Dendritic cell treated with granulocyte-macrophage colony-stimulating factor and Interleukin-4, amounts not matched to agents 40 ng/mL and 50 ng/mL, for 4 days (primary cell): ENCODE data around the gene EXOC4.

Experiments used
- H3K27ac Mint-ChIP-seq: one replicate; pipeline ENCODE4 v1.8.0; 2022; ENCODE audit warnings: mild to moderate bottlenecking, mixed read lengths
- H3K27me3 Mint-ChIP-seq: one replicate; pipeline ENCODE4 v1.8.0; 2022; ENCODE audit warnings: mild to moderate bottlenecking, mixed read lengths
- H3K36me3 Mint-ChIP-seq: one replicate; pipeline ENCODE4 v1.8.0; 2022; ENCODE audit warnings: low read depth, mixed read lengths
- H3K4me1 Mint-ChIP-seq: one replicate; pipeline ENCODE4 v1.8.0; 2022; ENCODE audit warnings: low read depth, mixed read lengths
- H3K4me3 Mint-ChIP-seq: one replicate; pipeline ENCODE4 v1.8.0; 2022; ENCODE audit warnings: mild to moderate bottlenecking, moderate library complexity, mixed read lengths
- H3K9me3 Mint-ChIP-seq: one replicate; pipeline ENCODE4 v1.8.0; 2022; ENCODE audit warnings: mixed read lengths
- intact Hi-C: fragments of 100-400 bp; cut with micrococcal nuclease; formaldehyde crosslinking; loops from one replicate; pipeline ENCODE4 v1.15.0; 2022

Gene EXOC4

DNA sequence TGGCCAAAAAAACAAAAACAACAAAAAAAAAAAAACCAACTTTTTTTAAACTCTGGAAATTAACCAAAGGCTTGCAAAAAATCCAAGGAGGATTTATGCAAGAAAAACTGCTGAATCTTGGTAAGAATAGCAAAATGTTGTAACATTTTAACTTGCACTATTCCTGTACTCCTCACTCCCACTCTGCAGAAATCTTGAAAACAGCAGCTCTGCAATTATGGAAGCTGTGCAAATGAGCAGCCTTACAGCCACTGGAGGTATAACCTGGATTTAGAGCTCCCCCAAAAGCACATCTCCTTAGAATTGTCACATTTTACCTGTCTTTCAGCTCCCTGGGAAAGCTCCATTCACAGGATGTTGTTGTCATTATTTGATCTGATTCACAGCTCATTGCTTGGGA lies 832.4 kb downstream of the EXOC4 start:
- no peaks in the 10 kb centered on the region for H3K36me3 Mint-ChIP-seq
- H3K4me1 Mint-ChIP-seq = peaks cover 30% of the 10 kb centered on the region
- peaks cover 9% of the 10 kb centered on the region for H3K27me3 Mint-ChIP-seq
- peak overlapping the region; percentile 69 for H3K27ac Mint-ChIP-seq
- H3K4me3 Mint-ChIP-seq = no peak overlapping the region
- peaks cover 32% of the 10 kb centered on the region for H3K9me3 Mint-ChIP-seq
- intact Hi-C loops = loop anchor here (5.0 kb wide), 1 partner anchor 42 kb away; the partner anchor contains the start of gene LRGUK

- peaks cover 25% of the 10 kb centered on the region for H3K4me1 Mint-ChIP-seq
- peaks cover 5% of the 10 kb centered on the region for H3K27me3 Mint-ChIP-seq
- peaks cover 44% of the 10 kb centered on the region for H3K9me3 Mint-ChIP-seq
- H3K27ac Mint-ChIP-seq = no peak overlapping the region
- H3K36me3 Mint-ChIP-seq = no peaks in the 10 kb centered on the region
- intact Hi-C loops = loop anchor here (5.0 kb wide), 1 partner anchor 40 kb away; the partner anchor contains the start of gene LRGUK
- H3K4me3 Mint-ChIP-seq = no peak overlapping the region
Measured at GRCh38 chr7:134086998-134087735, 834.3 kb downstream of the EXOC4 start.

GRCh38 chr7:134088199-134088598 lies 835.3 kb downstream of the EXOC4 start:
- H3K36me3 Mint-ChIP-seq = no peaks in the 10 kb centered on the region
- H3K4me1 Mint-ChIP-seq = peaks cover 24% of the 10 kb centered on the region
- H3K9me3 Mint-ChIP-seq = peaks cover 44% of the 10 kb centered on the region
- intact Hi-C loops = loop anchor here (5.0 kb wide), 1 partner anchor 39 kb away; the partner anchor contains the start of gene LRGUK
- H3K4me3 Mint-ChIP-seq = no peak overlapping the region
- H3K27me3 Mint-ChIP-seq = peaks cover 5% of the 10 kb centered on the region
- no peak overlapping the region for H3K27ac Mint-ChIP-seq

GRCh38 chr7:134089446-134089845 lies 836.6 kb downstream of the EXOC4 start:
- H3K27me3 Mint-ChIP-seq = peaks cover 7% of the 10 kb centered on the region
- intact Hi-C loops = loop anchor here (5.0 kb wide), 1 partner anchor 38 kb away; the partner anchor contains the start of gene LRGUK
- peaks cover 49% of the 10 kb centered on the region for H3K9me3 Mint-ChIP-seq
- H3K4me1 Mint-ChIP-seq = peaks cover 13% of the 10 kb centered on the region
- H3K4me3 Mint-ChIP-seq = no peak overlapping the region
- no peak overlapping the region for H3K27ac Mint-ChIP-seq
- no peaks in the 10 kb centered on the region for H3K36me3 Mint-ChIP-seq

DNA sequence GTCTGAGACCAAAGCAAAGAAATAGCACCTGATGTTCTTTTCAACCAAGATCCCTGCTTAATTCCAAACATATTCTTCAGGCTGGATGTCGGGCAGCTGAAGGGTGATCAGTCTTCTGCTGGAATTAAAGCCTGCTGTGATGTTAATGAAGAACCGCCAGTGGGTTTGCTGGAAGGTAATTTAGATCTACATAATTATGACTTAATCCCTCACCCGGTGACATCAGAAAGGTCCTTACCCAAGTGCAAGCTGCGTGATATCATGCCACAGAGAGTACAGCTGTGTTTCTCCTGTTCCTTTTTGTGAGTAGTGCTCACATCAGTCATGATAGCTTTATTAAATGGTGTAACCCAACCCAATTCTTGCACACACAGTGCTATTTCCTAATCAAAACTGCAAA lies 845.2 kb downstream of the EXOC4 start:
- no peaks in the 10 kb centered on the region for H3K36me3 Mint-ChIP-seq
- H3K9me3 Mint-ChIP-seq = peaks cover 12% of the 10 kb centered on the region
- H3K27me3 Mint-ChIP-seq = peaks cover 9% of the 10 kb centered on the region
- no peak overlapping the region for H3K4me3 Mint-ChIP-seq
- no peaks in the 10 kb centered on the region for H3K4me1 Mint-ChIP-seq
- no peak overlapping the region for H3K27ac Mint-ChIP-seq
- intact Hi-C loops = no loop called here

DNA sequence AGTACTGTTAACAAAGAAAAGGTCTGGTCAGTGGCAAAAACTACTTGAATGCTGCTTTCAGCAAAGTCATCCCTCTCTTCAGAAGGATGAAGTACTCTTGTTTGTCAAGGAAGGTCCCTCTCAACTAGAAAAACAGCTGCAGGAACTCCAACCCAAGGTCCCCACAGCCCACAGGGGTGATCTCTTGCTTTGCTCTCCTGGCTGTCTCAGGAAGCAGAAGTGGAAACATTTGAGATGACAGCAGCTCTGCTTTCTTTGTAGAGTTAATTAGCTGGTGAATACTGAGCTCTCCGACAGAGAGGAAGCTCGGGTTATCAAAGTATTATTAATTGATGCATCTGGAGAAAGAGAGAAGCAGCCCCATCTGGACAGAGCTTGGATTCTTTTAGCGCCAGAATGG lies 848.8 kb downstream of the EXOC4 start:
- Mint-ChIP-seq H3K4me1 (no peaks in the 10 kb centered on the region), H3K4me3 (no peak overlapping the region), H3K9me3 (no peaks in the 10 kb centered on the region), H3K27ac (no peak overlapping the region), H3K27me3 (no peaks in the 10 kb centered on the region), H3K36me3 (no peaks in the 10 kb centered on the region)
- intact Hi-C loops = no loop called here

GRCh38 chr7:134104166-134104565 lies 851.3 kb downstream of the EXOC4 start:
- Mint-ChIP-seq H3K4me3 (no peak overlapping the region), H3K27ac (no peak overlapping the region), H3K27me3 (no peaks in the 10 kb centered on the region), H3K4me1 (no peaks in the 10 kb centered on the region), H3K36me3 (no peaks in the 10 kb centered on the region), H3K9me3 (no peaks in the 10 kb centered on the region)
- intact Hi-C loops = no loop called here

DNA sequence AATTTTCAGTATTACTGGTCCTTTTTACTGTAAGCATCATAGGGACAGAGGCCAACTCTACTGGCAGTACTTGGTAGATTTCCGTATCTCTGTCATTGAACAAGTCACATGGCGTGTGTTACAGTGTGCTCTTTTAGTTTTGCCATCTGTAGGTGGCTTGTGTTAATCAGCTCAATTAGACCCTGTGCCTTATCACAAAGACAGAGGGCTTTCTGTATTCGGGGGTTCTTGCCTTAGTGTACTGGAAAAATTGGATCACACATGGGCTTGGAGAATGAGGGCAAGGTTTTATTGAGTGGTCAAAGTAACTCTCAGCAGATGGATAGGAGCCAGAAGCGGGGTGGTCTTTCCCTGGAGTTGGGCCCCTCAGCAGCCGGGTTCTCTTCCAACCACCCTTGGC lies 853.0 kb downstream of the EXOC4 start:
- H3K9me3 Mint-ChIP-seq = no peaks in the 10 kb centered on the region
- H3K4me1 Mint-ChIP-seq = no peaks in the 10 kb centered on the region
- H3K4me3 Mint-ChIP-seq = no peak overlapping the region
- intact Hi-C loops = no loop called here
- H3K27ac Mint-ChIP-seq = no peak overlapping the region
- H3K27me3 Mint-ChIP-seq = no peaks in the 10 kb centered on the region
- H3K36me3 Mint-ChIP-seq = no peaks in the 10 kb centered on the region

GRCh38 chr7:134108802-134109201 lies 855.9 kb downstream of the EXOC4 start:
- intact Hi-C loops = no loop called here
- Mint-ChIP-seq H3K27me3 (no peaks in the 10 kb centered on the region), H3K4me3 (no peak overlapping the region), H3K27ac (no peak overlapping the region), H3K36me3 (no peaks in the 10 kb centered on the region), H3K4me1 (no peaks in the 10 kb centered on the region), H3K9me3 (no peaks in the 10 kb centered on the region)

DNA sequence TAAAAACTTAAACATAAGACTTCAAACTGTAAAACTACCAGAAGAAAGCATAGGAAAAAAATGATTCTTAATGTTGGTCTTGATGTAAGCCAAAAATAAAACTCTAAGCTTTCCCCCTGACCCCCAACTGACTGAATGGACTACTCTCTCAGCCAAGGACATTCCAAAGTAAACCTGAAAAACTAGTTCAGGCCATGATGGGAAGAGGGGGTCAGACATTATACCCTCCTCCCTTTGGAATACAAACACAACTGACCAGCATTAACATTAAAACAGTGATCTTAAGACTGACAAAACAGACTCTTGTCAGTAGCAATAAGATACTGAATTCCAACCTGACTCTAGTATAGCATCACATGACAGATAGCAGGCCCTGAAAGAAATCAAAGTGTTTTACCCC lies 860.8 kb downstream of the EXOC4 start:
- no peaks in the 10 kb centered on the region for H3K27me3 Mint-ChIP-seq
- H3K4me1 Mint-ChIP-seq = no peaks in the 10 kb centered on the region
- H3K9me3 Mint-ChIP-seq = peaks cover 9% of the 10 kb centered on the region
- intact Hi-C loops = no loop called here
- H3K36me3 Mint-ChIP-seq = no peaks in the 10 kb centered on the region
- no peak overlapping the region for H3K27ac Mint-ChIP-seq
- H3K4me3 Mint-ChIP-seq = no peak overlapping the region

GRCh38 chr7:134114992-134115391 lies 862.1 kb downstream of the EXOC4 start:
- H3K36me3 Mint-ChIP-seq = no peaks in the 10 kb centered on the region
- intact Hi-C loops = no loop called here
- peaks cover 9% of the 10 kb centered on the region for H3K9me3 Mint-ChIP-seq
- H3K4me1 Mint-ChIP-seq = no peaks in the 10 kb centered on the region
- H3K27ac Mint-ChIP-seq = no peak overlapping the region
- no peak overlapping the region for H3K4me3 Mint-ChIP-seq
- no peaks in the 10 kb centered on the region for H3K27me3 Mint-ChIP-seq
